Thyroid gland (tissue), 4 donors: ENCODE data around the gene DPP8.

ENCODE experiments used
- POLR2A ChIP-seq, 2 donors: fragments of 450-650 bp; IDR thresholded peaks; one replicate each; pipeline ENCODE4 v1.6.1; 2017; ENCODE audit warnings: antibody characterized with exemption in 2 of 2, mild to moderate bottlenecking in 2 of 2, moderate library complexity in 1 of 2
- TF ChIP-seq, protein P1 (sequence below), 6 experiments: fragments of 200-600 bp in 3 of 6; fragments of 450-650 bp in 3 of 6; sonication (generic) in 3 of 6; IDR thresholded peaks; one replicate each; pipeline ENCODE4 v1.5.1; 2016 to 2019; ENCODE audit warnings: antibody characterized with exemption in 6 of 6, mild to moderate bottlenecking in 2 of 6, inconsistent platforms in 1 of 6, moderate library complexity in 1 of 6

DNA sequence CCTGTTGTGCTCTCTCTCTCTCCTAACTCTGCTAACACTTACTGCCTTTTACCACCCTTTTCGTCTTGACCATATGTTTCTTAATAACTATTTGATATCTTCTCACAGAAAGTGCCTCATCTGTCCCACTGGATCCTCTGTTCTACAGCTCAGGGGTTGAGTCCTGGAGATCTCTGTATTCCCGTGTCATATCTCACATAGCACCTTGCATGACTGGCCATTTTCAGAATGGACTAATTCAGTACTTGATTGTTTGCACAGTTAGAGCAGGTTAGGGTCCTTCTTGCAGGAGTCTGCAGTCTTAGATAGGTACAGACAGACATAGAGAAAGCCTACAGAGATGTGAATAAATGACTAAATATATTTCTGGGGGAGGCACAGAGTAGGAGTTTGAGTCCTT lies 33.7 kb upstream of the DPP8 start:
- TF ChIP-seq, protein P1, sequence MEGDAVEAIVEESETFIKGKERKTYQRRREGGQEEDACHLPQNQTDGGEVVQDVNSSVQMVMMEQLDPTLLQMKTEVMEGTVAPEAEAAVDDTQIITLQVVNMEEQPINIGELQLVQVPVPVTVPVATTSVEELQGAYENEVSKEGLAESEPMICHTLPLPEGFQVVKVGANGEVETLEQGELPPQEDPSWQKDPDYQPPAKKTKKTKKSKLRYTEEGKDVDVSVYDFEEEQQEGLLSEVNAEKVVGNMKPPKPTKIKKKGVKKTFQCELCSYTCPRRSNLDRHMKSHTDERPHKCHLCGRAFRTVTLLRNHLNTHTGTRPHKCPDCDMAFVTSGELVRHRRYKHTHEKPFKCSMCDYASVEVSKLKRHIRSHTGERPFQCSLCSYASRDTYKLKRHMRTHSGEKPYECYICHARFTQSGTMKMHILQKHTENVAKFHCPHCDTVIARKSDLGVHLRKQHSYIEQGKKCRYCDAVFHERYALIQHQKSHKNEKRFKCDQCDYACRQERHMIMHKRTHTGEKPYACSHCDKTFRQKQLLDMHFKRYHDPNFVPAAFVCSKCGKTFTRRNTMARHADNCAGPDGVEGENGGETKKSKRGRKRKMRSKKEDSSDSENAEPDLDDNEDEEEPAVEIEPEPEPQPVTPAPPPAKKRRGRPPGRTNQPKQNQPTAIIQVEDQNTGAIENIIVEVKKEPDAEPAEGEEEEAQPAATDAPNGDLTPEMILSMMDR (IDR thresholded peaks at IDR 0.05) = no peak
- no peak for TF ChIP-seq POLR2A (IDR thresholded peaks at IDR 0.05)
